ENCODE results near the gene HBA2.

HBA2 gene

DNA sequence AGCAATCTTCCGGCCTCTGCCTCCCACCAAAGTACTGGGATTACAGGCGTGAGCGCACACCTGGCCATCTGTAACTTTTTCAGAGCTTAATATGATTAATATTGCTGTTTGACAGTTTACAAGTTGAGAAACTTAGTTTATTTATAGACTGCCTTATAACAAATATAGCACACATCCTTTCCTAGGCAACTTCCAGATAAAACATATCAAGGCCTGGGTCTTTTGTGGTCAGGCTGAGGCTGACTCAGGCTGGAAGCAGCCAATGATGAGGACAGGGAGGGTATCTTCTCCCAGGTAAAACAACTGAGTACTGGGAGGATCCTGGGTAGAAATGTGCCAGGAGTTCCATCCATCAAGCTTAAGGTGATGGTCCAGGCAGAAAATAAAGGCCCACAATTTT is 40.3 kb downstream of the HBA2 start:
- no peaks in the 10 kb centered on the region for H3K9me2 ChIP-seq (replicated peaks; ENCODE audit: low read depth, low read length)
- TF ChIP-seq, protein P1, sequence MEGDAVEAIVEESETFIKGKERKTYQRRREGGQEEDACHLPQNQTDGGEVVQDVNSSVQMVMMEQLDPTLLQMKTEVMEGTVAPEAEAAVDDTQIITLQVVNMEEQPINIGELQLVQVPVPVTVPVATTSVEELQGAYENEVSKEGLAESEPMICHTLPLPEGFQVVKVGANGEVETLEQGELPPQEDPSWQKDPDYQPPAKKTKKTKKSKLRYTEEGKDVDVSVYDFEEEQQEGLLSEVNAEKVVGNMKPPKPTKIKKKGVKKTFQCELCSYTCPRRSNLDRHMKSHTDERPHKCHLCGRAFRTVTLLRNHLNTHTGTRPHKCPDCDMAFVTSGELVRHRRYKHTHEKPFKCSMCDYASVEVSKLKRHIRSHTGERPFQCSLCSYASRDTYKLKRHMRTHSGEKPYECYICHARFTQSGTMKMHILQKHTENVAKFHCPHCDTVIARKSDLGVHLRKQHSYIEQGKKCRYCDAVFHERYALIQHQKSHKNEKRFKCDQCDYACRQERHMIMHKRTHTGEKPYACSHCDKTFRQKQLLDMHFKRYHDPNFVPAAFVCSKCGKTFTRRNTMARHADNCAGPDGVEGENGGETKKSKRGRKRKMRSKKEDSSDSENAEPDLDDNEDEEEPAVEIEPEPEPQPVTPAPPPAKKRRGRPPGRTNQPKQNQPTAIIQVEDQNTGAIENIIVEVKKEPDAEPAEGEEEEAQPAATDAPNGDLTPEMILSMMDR (conservative IDR thresholded peaks at IDR 0.05; ENCODE audit: low read length) = no peak
- no peak for TF ChIP-seq EZH2phosphoT487 (IDR thresholded peaks at IDR 0.05; ENCODE audit: borderline replicate concordance)
- no peaks in the 10 kb centered on the region for H4K20me1 ChIP-seq (ENCODE audit: insufficient read depth, low read length, poor library complexity, severe bottlenecking)
- peaks cover 18% of the 10 kb centered on the region; the same call in 1 of the 2 replicates for H3K79me2 ChIP-seq (ENCODE audit: insufficient read depth, low read length)
- no peaks in the 10 kb centered on the region for H3K4me1 ChIP-seq (ENCODE audit: insufficient read depth, low read length, poor library complexity, severe bottlenecking)
- peaks cover 30% of the 10 kb centered on the region; the same call in 1 of the 2 replicates for H3K36me3 ChIP-seq (ENCODE audit: insufficient read depth, low read length)
- no peak overlapping the region for H3K4me3 ChIP-seq (ENCODE audit: low read length, poor library complexity, severe bottlenecking)
- no peaks in the 10 kb centered on the region for H3K9me3 ChIP-seq (ENCODE audit: insufficient read depth, low read depth, low read length)
- H3K9ac ChIP-seq (ENCODE audit: low read depth, low read length, poor library complexity, severe bottlenecking) = no peak overlapping the region
- no peak overlapping the region for H2AFZ ChIP-seq (ENCODE audit: low read length)
- no peaks in the 10 kb centered on the region for H3F3A ChIP-seq (ENCODE audit: low read depth)
- H3K4me2 ChIP-seq (ENCODE audit: low read depth, low read length, poor library complexity, severe bottlenecking) = no peak overlapping the region
- no peaks in the 10 kb centered on the region for H3K27me3 ChIP-seq (ENCODE audit: insufficient read depth, low read length, poor library complexity, severe bottlenecking)

DNA sequence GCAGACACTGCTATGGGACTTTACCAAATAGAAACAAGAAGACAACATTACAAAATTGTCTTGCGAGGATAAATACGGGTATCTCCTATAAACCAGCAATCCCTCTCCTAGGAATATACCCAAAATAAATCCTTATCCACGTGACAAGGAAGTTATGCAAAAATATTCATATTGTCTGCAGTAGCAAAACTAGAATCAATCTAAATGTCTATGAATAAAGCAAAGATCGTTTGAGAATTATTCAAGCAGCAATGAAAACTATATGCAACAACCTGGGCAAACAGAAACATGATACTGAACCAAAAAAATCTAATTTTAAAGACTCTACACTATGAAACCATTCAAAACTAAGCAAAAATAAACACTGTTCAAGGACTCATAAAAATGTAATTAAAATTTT is 47.3 kb downstream of the HBA2 start:
- H3K27me3 ChIP-seq (ENCODE audit: insufficient read depth, low read length, poor library complexity, severe bottlenecking) = no peaks in the 10 kb centered on the region
- H4K20me1 ChIP-seq (ENCODE audit: insufficient read depth, low read length, poor library complexity, severe bottlenecking) = peaks cover 8% of the 10 kb centered on the region
- H3K4me2 ChIP-seq (ENCODE audit: low read depth, low read length, poor library complexity, severe bottlenecking) = peak overlapping the region; percentile 24
- no peak for TF ChIP-seq EZH2phosphoT487 (IDR thresholded peaks at IDR 0.05; ENCODE audit: borderline replicate concordance)
- TF ChIP-seq, protein P1 (conservative IDR thresholded peaks at IDR 0.05; ENCODE audit: low read length) = no peak
- no peak overlapping the region for H3K4me3 ChIP-seq (ENCODE audit: low read length, poor library complexity, severe bottlenecking)
- no peaks in the 10 kb centered on the region for H3K4me1 ChIP-seq (ENCODE audit: insufficient read depth, low read length, poor library complexity, severe bottlenecking)
- no peaks in the 10 kb centered on the region for H3F3A ChIP-seq (ENCODE audit: low read depth)
- no peak overlapping the region for H3K9ac ChIP-seq (ENCODE audit: low read depth, low read length, poor library complexity, severe bottlenecking)
- H3K9me2 ChIP-seq (replicated peaks; ENCODE audit: low read depth, low read length) = no peaks in the 10 kb centered on the region
- H3K36me3 ChIP-seq (ENCODE audit: insufficient read depth, low read length) = peaks cover 24% of the 10 kb centered on the region; the same call in 1 of the 2 replicates
- H2AFZ ChIP-seq (ENCODE audit: low read length) = no peak overlapping the region
- no peaks in the 10 kb centered on the region for H3K9me3 ChIP-seq (ENCODE audit: insufficient read depth, low read depth, low read length)
- H3K79me2 ChIP-seq (ENCODE audit: insufficient read depth, low read length) = peaks cover 43% of the 10 kb centered on the region; the same call in 1 of the 2 replicates
